GM23248 (cell line): ENCODE results near the gene TFRC. TPM values are rescaled to one million over a fixed set of nuclear protein-coding genes. Genes with fewer than 3 reads are reported as not detected.

Source experiments
- DNase-seq: peaks from one replicate; pipeline ENCODE4 v3.0.0-alpha.2; 2015
- H2AFZ ChIP-seq: fragments of 200-600 bp; sonication (generic); 2 replicates; pipeline ENCODE4 v1.6.1; 2016; ENCODE audit warnings: antibody characterized with exemption
- H3F3A ChIP-seq: fragments of 200-600 bp; sonication (generic); 2 replicates; pipeline ENCODE4 v1.6.1; 2016; ENCODE audit warnings: mild to moderate bottlenecking, antibody characterized with exemption, mixed run types; ENCODE audit not compliant: insufficient read depth
- H3K27ac ChIP-seq: fragments of 200-600 bp; sonication (generic); 2 replicates; pipeline ENCODE4 v1.5.1; 2016; ENCODE audit warnings: mild to moderate bottlenecking
- H3K27me3 ChIP-seq: fragments of 200-600 bp; sonication (generic); replicated peaks from 2 replicates; pipeline ENCODE4 v1.6.1; 2016; ENCODE audit warnings: mild to moderate bottlenecking; ENCODE audit not compliant: insufficient read depth
- H3K36me3 ChIP-seq: fragments of 200-600 bp; sonication (generic); 2 replicates; pipeline ENCODE4 v1.6.1; 2016; ENCODE audit warnings: low read depth, mild to moderate bottlenecking
- H3K4me1 ChIP-seq: fragments of 200-600 bp; sonication (generic); 2 replicates; pipeline ENCODE4 v1.6.1; 2016; ENCODE audit warnings: mild to moderate bottlenecking; ENCODE audit not compliant: insufficient read depth
- H3K4me2 ChIP-seq: fragments of 200-600 bp; sonication (generic); one replicate; pipeline ENCODE4 v1.6.1; 2016; ENCODE audit warnings: mild to moderate bottlenecking; ENCODE audit not compliant: unreplicated experiment
- H3K4me3 ChIP-seq: fragments of 200-600 bp; sonication (generic); 2 replicates; pipeline ENCODE4 v1.5.1; 2016; ENCODE audit warnings: mild to moderate bottlenecking
- H3K79me2 ChIP-seq: fragments of 200-600 bp; sonication (generic); 2 replicates; pipeline ENCODE4 v1.6.1; 2016; ENCODE audit warnings: mild to moderate bottlenecking; ENCODE audit not compliant: insufficient read depth
- H3K9ac ChIP-seq: fragments of 200-600 bp; sonication (generic); 2 replicates; pipeline ENCODE4 v1.6.1; 2016; ENCODE audit warnings: mild to moderate bottlenecking
- H3K9me2 ChIP-seq: fragments of 200-600 bp; sonication (generic); 2 replicates; pipeline ENCODE4 v1.6.1; 2016; ENCODE audit warnings: mixed run types, mild to moderate bottlenecking, moderate library complexity; ENCODE audit not compliant: insufficient read depth
- H3K9me3 ChIP-seq: fragments of 200-600 bp; sonication (generic); one replicate; pipeline ENCODE4 v1.6.1; 2017; ENCODE audit warnings: low read depth
- H4K20me1 ChIP-seq: fragments of 200-600 bp; sonication (generic); 2 replicates; pipeline ENCODE4 v1.6.0; 2016; ENCODE audit not compliant: insufficient read depth
- EZH2 ChIP-seq: fragments of 200-600 bp; sonication (generic); IDR thresholded peaks from 2 replicates; pipeline ENCODE4 v1.6.1; 2018; ENCODE audit warnings: antibody characterized with exemption, mild to moderate bottlenecking; ENCODE audit not compliant: insufficient read depth, poor library complexity, severe bottlenecking
- EZH2phosphoT487 ChIP-seq: fragments of 200-600 bp; sonication (generic); IDR thresholded peaks from 2 replicates; pipeline ENCODE4 v1.6.1; 2018; ENCODE audit warnings: antibody characterized with exemption, moderate library complexity, mild to moderate bottlenecking, low read depth; ENCODE audit not compliant: insufficient read depth
- WGBS, 2 experiments: methylation state at CpG; one replicate each; pipeline ENCODE4 v1.1.6; 2015 to 2017; ENCODE audit warnings: low lambda C conversion rate in 2 of 2, low coverage in 1 of 2; ENCODE audit errors: missing lambda C conversion rate in 2 of 2; 5-methylcytosine and 5-hydroxymethylcytosine counted together
- in situ Hi-C: fragments of 300-500 bp; cut with MboI; formaldehyde crosslinking; loops from 2 replicates; pipeline ENCODE4 v1.15.0; 2020
- polyA plus RNA-seq: library from polyadenylated mRNA; unstranded; fragments of >200 nt; fragmentation: Nextera tagmentation; extraction: Ambion mirVana; gene quantifications from 2 replicates; pipeline ENCODE4 v1.2.1, GENCODE V29; 2016
- total RNA-seq: library from RNA; depleted of rRNA; stranded (reverse); fragments of >200 nt; shearing (Covaris generic); gene quantifications from 2 replicates; pipeline ENCODE4 v1.2.3, GENCODE V29; 2014

The TFRC gene
- total and polyA plus RNA-seq, 2 experiments from 2014 or later = 64.1 to 107 TPM

DNA sequence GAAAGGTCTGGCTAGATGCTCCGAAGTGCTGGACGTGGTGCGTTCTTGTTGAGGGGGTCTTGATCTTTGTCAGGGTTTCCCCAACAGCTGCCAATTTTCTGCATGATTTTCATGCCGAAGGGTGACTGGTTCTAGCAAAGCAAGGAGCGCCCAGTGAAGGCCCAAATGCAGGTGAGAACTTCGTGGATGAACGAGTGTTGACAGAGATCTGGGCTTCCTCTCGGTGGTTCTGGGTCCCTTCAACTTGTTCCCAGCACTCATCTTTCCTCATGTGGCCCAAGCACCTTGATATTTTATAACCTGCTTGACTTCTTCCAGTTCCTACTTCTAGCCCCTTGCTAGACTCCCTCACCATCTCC is 40.8 kb upstream of the TFRC start:
- Histone ChIP-seq H3K9me3 (no peaks in the 10 kb centered on the region), H4K20me1 (no peaks in the 10 kb centered on the region), H3K79me2 (no peaks in the 10 kb centered on the region), H3K27me3 (peaks cover 16% of the 10 kb centered on the region), H3F3A (no peaks in the 10 kb centered on the region), H2AFZ (no peak overlapping the region), H3K27ac (no peak overlapping the region), H3K9me2 (no peaks in the 10 kb centered on the region), H3K4me3 (no peak overlapping the region), H3K4me2 (no peak overlapping the region), H3K9ac (no peak overlapping the region), H3K4me1 (no peaks in the 10 kb centered on the region), H3K36me3 (no peaks in the 10 kb centered on the region)
- TF ChIP-seq EZH2phosphoT487 (no peak), EZH2 (no peak)
- 75 to 76% methylated on average over 8 of the region's 8 CpGs for WGBS, 2 experiments
- in situ Hi-C loops = no loop called here
- DNase-seq = no peak

DNA sequence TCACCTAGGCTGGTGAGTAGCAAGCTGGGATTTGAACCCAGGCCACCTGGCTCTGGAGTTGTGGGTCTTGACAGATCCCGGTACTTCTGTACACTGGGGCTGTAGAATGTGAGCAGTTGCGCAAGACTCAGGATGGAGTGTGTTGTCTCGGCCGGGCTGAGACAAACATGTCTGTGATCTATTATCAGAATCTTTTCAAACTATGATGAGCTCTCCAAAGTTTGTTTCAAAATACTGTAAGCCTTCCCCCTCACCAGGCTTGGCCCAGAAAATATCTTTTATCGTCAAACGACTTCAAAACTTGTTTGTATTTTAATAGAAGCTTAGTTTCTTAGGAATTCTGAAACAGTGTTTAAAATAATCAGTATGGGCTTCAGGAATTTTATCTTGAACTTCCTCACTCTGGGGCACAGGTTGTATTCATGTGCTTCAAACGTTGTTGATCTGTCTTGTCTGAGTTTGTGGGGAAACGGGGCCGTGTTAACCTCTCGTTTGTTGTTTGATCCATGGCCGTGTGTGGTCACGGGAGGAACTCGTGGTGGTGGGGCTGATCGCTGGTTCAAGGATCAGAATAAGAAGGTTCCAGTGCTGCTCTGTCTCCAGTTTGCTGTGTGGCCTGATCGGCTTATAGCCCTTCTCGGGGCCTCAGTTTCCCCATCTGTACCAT is 40.3 kb upstream of the TFRC start:
- Histone ChIP-seq H3K79me2 (no peaks in the 10 kb centered on the region), H3K27ac (no peak overlapping the region), H2AFZ (no peak overlapping the region), H3K9me3 (no peaks in the 10 kb centered on the region), H3K9me2 (no peaks in the 10 kb centered on the region), H3K4me3 (no peak overlapping the region), H4K20me1 (no peaks in the 10 kb centered on the region), H3K9ac (no peak overlapping the region), H3F3A (no peaks in the 10 kb centered on the region), H3K4me2 (no peak overlapping the region), H3K27me3 (peaks cover 19% of the 10 kb centered on the region), H3K36me3 (no peaks in the 10 kb centered on the region), H3K4me1 (no peaks in the 10 kb centered on the region)
- 35 to 37% methylated on average over 16 of the region's 16 CpGs for WGBS, 2 experiments
- in situ Hi-C loops = no loop called here
- TF ChIP-seq EZH2 (no peak), EZH2phosphoT487 (no peak)
- no peak for DNase-seq

DNA sequence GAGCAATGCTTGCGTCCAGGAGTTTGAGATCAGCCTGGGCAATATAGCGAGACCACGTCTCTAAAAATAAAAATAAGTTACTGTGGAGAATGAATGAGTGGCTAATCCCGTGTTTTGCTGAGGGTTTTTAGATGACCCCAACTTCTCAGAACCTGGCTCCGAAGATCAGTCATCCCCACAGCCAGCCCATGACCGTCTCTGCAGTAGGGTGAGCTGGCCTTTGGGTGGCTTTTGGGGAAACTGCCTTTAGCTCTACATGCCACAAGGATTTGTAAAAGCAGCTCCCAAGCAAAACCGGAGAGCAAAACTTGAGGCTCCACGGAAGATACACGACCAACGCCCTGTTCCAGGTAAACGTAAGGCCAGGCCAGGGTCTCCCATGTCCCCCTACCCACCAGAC is 39.2 kb upstream of the TFRC start:
- no peaks in the 10 kb centered on the region for H3K9me2 ChIP-seq
- in situ Hi-C loops = no loop called here
- no peaks in the 10 kb centered on the region for H3K9me3 ChIP-seq
- H3K27me3 ChIP-seq = peaks cover 24% of the 10 kb centered on the region
- H4K20me1 ChIP-seq = no peaks in the 10 kb centered on the region
- H3F3A ChIP-seq = no peaks in the 10 kb centered on the region
- no peak overlapping the region for H3K9ac ChIP-seq
- no peak overlapping the region for H2AFZ ChIP-seq
- TF ChIP-seq EZH2 = no peak
- no peak for TF ChIP-seq EZH2phosphoT487
- WGBS, 2 experiments = 72 to 80% methylated on average over 11 of the region's 11 CpGs
- no peak for DNase-seq
- no peaks in the 10 kb centered on the region for H3K79me2 ChIP-seq
- H3K4me1 ChIP-seq = no peaks in the 10 kb centered on the region
- no peak overlapping the region for H3K27ac ChIP-seq
- H3K36me3 ChIP-seq = no peaks in the 10 kb centered on the region
- no peak overlapping the region for H3K4me3 ChIP-seq
- H3K4me2 ChIP-seq = no peak overlapping the region

DNA sequence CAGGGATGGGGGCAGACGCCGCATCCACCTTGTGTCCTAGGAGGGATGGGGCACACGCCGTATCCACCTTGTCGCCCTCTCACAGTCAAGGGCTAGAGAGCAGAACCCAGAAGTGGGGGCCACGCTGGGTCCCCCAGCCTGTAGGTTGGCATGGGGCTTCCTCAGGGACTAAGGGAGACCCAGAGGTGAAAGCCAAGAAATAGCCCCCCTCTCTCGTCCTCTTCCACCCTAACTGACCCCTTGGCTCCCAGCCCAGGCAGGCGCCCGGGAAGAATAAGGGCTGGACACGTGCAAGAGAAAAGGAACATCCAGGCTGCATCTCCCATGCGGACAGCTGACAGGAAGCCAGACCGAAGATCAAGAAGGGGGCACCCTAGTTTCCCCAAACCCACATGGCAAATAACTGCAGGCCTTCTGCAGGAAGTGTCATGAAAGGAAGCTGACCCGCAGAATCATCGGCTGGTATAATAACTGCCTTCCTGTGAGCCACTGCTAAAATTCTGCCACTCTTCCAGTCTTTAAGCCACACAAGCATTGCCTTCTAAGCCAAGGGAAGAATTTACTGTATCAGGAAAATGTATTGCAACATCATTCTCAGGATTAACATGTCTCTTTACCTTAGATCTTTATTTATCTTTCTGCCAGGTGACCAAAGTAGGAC is 38.5 kb upstream of the TFRC start:
- Histone ChIP-seq H3K4me2 (no peak overlapping the region), H3K4me1 (no peaks in the 10 kb centered on the region), H3K9ac (no peak overlapping the region), H3K79me2 (no peaks in the 10 kb centered on the region), H3K9me2 (no peaks in the 10 kb centered on the region), H4K20me1 (no peaks in the 10 kb centered on the region), H2AFZ (no peak overlapping the region), H3K27ac (no peak overlapping the region), H3K4me3 (no peak overlapping the region), H3K27me3 (peaks cover 25% of the 10 kb centered on the region), H3K9me3 (no peaks in the 10 kb centered on the region), H3F3A (no peaks in the 10 kb centered on the region), H3K36me3 (no peaks in the 10 kb centered on the region)
- TF ChIP-seq EZH2phosphoT487 (no peak), EZH2 (no peak)
- DNase-seq = no peak
- 42 to 44% methylated on average over 14 of the region's 14 CpGs for WGBS, 2 experiments
- in situ Hi-C loops = no loop called here
